ENCODE data around the gene MYO9A.

- TF ChIP-seq ZBTB1 (tag by site-specific recombination; IDR thresholded peaks at IDR 0.05) (no peak), ZNF785 (tag by site-specific recombination; IDR thresholded peaks at IDR 0.05) (no peak), SCRT1 (tag by site-specific recombination; IDR thresholded peaks at IDR 0.05; ENCODE audit: borderline replicate concordance) (no peak), ZNF24 (tag by site-specific recombination; IDR thresholded peaks at IDR 0.05) (no peak), GLI2 (tag by site-specific recombination; IDR thresholded peaks at IDR 0.05; ENCODE audit: borderline replicate concordance, low read depth) (no peak), SP2 (tag by site-specific recombination; IDR thresholded peaks at IDR 0.05) (no peak; the same call in 1 of the 2 replicates), ZNF302 (tag by site-specific recombination; IDR thresholded peaks at IDR 0.05; ENCODE audit: low read depth) (no peak), ZNF501 (tag by site-specific recombination; IDR thresholded peaks at IDR 0.05) (no peak), MYNN (tag by site-specific recombination; IDR thresholded peaks at IDR 0.05; ENCODE audit: borderline replicate concordance) (no peak), KLF7 (tag by site-specific recombination; IDR thresholded peaks at IDR 0.05; ENCODE audit: borderline replicate concordance) (no peak)
- TF ChIP-seq, protein P1, sequence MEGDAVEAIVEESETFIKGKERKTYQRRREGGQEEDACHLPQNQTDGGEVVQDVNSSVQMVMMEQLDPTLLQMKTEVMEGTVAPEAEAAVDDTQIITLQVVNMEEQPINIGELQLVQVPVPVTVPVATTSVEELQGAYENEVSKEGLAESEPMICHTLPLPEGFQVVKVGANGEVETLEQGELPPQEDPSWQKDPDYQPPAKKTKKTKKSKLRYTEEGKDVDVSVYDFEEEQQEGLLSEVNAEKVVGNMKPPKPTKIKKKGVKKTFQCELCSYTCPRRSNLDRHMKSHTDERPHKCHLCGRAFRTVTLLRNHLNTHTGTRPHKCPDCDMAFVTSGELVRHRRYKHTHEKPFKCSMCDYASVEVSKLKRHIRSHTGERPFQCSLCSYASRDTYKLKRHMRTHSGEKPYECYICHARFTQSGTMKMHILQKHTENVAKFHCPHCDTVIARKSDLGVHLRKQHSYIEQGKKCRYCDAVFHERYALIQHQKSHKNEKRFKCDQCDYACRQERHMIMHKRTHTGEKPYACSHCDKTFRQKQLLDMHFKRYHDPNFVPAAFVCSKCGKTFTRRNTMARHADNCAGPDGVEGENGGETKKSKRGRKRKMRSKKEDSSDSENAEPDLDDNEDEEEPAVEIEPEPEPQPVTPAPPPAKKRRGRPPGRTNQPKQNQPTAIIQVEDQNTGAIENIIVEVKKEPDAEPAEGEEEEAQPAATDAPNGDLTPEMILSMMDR (tag by site-specific recombination; IDR thresholded peaks at IDR 0.05): no peak
- TF ChIP-seq, protein P2, sequence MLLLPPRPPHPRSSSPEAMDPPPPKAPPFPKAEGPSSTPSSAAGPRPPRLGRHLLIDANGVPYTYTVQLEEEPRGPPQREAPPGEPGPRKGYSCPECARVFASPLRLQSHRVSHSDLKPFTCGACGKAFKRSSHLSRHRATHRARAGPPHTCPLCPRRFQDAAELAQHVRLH (tag by site-specific recombination; IDR thresholded peaks at IDR 0.05): no peak
Measured at GRCh38 chr15:71801935-71802655, 315.9 kb downstream of the MYO9A start.
